Measurements from ENCODE around the gene SRGAP3.

The SRGAP3 gene

GRCh38 chr3:9070961-9071360, 178.5 kb downstream of the SRGAP3 start:
- no peaks in the 10 kb centered on the region for H3K9me3 ChIP-seq (ENCODE audit: control insufficient read depth, low read depth, low read length)
- H3K4me3 ChIP-seq (ENCODE audit: low read length), result no peak overlapping the region
- no peaks in the 10 kb centered on the region for H3K36me3 ChIP-seq (ENCODE audit: control insufficient read depth, low read depth, low read length)
- H3K9ac ChIP-seq (ENCODE audit: low read length), result no peak overlapping the region
- H3K27me3 ChIP-seq (ENCODE audit: control insufficient read depth, insufficient read depth, low read length), result no peaks in the 10 kb centered on the region
- no peaks in the 10 kb centered on the region for H3K4me1 ChIP-seq (ENCODE audit: control insufficient read depth, low read depth, low read length)
- H3K27ac ChIP-seq (ENCODE audit: low read length), result no peak overlapping the region

GRCh38 chr3:9069971-9070370, 179.5 kb downstream of the SRGAP3 start:
- H3K4me3 ChIP-seq (ENCODE audit: low read length), result no peak overlapping the region
- H3K36me3 ChIP-seq (ENCODE audit: control insufficient read depth, low read depth, low read length), result no peaks in the 10 kb centered on the region

GRCh38 chr3:9068051-9068450, 181.4 kb downstream of the SRGAP3 start:
- H3K4me1 ChIP-seq (ENCODE audit: control insufficient read depth, low read depth, low read length), result no peaks in the 10 kb centered on the region
- no peak overlapping the region for H3K27ac ChIP-seq (ENCODE audit: low read length)

More at GRCh38 chr3:9069971-9070370, 179.5 kb downstream of the SRGAP3 start:
- no peak overlapping the region for H3K9ac ChIP-seq (ENCODE audit: low read length)
- H3K27ac ChIP-seq (ENCODE audit: low read length), result no peak overlapping the region
- H3K27me3 ChIP-seq (ENCODE audit: control insufficient read depth, insufficient read depth, low read length), result no peaks in the 10 kb centered on the region
- no peaks in the 10 kb centered on the region for H3K4me1 ChIP-seq (ENCODE audit: control insufficient read depth, low read depth, low read length)
- no peaks in the 10 kb centered on the region for H3K9me3 ChIP-seq (ENCODE audit: control insufficient read depth, low read depth, low read length)

GRCh38 chr3:9067352-9067975, 182.0 kb downstream of the SRGAP3 start:
- H3K27ac ChIP-seq (ENCODE audit: low read length), result no peak overlapping the region
- peaks cover 3% of the 10 kb centered on the region for H3K9me3 ChIP-seq (ENCODE audit: control insufficient read depth, low read depth, low read length)
- H3K9ac ChIP-seq (ENCODE audit: low read length), result no peak overlapping the region
- H3K4me3 ChIP-seq (ENCODE audit: low read length), result no peak overlapping the region
- no peaks in the 10 kb centered on the region for H3K4me1 ChIP-seq (ENCODE audit: control insufficient read depth, low read depth, low read length)
- no peaks in the 10 kb centered on the region for H3K27me3 ChIP-seq (ENCODE audit: control insufficient read depth, insufficient read depth, low read length)
- H3K36me3 ChIP-seq (ENCODE audit: control insufficient read depth, low read depth, low read length), result no peaks in the 10 kb centered on the region

More at GRCh38 chr3:9068051-9068450, 181.4 kb downstream of the SRGAP3 start:
- Histone ChIP-seq H3K36me3 (ENCODE audit: control insufficient read depth, low read depth, low read length) (no peaks in the 10 kb centered on the region), H3K9ac (ENCODE audit: low read length) (no peak overlapping the region), H3K9me3 (ENCODE audit: control insufficient read depth, low read depth, low read length) (no peaks in the 10 kb centered on the region), H3K4me3 (ENCODE audit: low read length) (no peak overlapping the region), H3K27me3 (ENCODE audit: control insufficient read depth, insufficient read depth, low read length) (no peaks in the 10 kb centered on the region)

GRCh38 chr3:9066775-9067174, 182.7 kb downstream of the SRGAP3 start:
- Histone ChIP-seq H3K36me3 (ENCODE audit: control insufficient read depth, low read depth, low read length) (no peaks in the 10 kb centered on the region), H3K4me3 (ENCODE audit: low read length) (no peak overlapping the region), H3K9me3 (ENCODE audit: control insufficient read depth, low read depth, low read length) (peaks cover 5% of the 10 kb centered on the region), H3K27ac (ENCODE audit: low read length) (no peak overlapping the region), H3K4me1 (ENCODE audit: control insufficient read depth, low read depth, low read length) (no peaks in the 10 kb centered on the region), H3K9ac (ENCODE audit: low read length) (no peak overlapping the region), H3K27me3 (ENCODE audit: control insufficient read depth, insufficient read depth, low read length) (no peaks in the 10 kb centered on the region)

GRCh38 chr3:9066141-9066540, 183.3 kb downstream of the SRGAP3 start:
- Histone ChIP-seq H3K27me3 (ENCODE audit: control insufficient read depth, insufficient read depth, low read length) (no peaks in the 10 kb centered on the region), H3K9me3 (ENCODE audit: control insufficient read depth, low read depth, low read length) (peaks cover 5% of the 10 kb centered on the region), H3K4me1 (ENCODE audit: control insufficient read depth, low read depth, low read length) (no peaks in the 10 kb centered on the region), H3K36me3 (ENCODE audit: control insufficient read depth, low read depth, low read length) (no peaks in the 10 kb centered on the region), H3K27ac (ENCODE audit: low read length) (no peak overlapping the region), H3K9ac (ENCODE audit: low read length) (no peak overlapping the region), H3K4me3 (ENCODE audit: low read length) (no peak overlapping the region)

- peaks cover 5% of the 10 kb centered on the region for H3K9me3 ChIP-seq (ENCODE audit: control insufficient read depth, low read depth, low read length)
- no peak overlapping the region for H3K4me3 ChIP-seq (ENCODE audit: low read length)
- no peaks in the 10 kb centered on the region for H3K27me3 ChIP-seq (ENCODE audit: control insufficient read depth, insufficient read depth, low read length)
- H3K36me3 ChIP-seq (ENCODE audit: control insufficient read depth, low read depth, low read length), result no peaks in the 10 kb centered on the region
- H3K27ac ChIP-seq (ENCODE audit: low read length), result no peak overlapping the region
- no peaks in the 10 kb centered on the region for H3K4me1 ChIP-seq (ENCODE audit: control insufficient read depth, low read depth, low read length)
- H3K9ac ChIP-seq (ENCODE audit: low read length), result no peak overlapping the region
These were observed 184.6 kb downstream of the SRGAP3 start for GRCh38 chr3:9064850-9065249.

- Histone ChIP-seq H3K4me1 (ENCODE audit: control insufficient read depth, low read depth, low read length) (no peaks in the 10 kb centered on the region), H3K9me3 (ENCODE audit: control insufficient read depth, low read depth, low read length) (peaks cover 5% of the 10 kb centered on the region), H3K36me3 (ENCODE audit: control insufficient read depth, low read depth, low read length) (no peaks in the 10 kb centered on the region), H3K9ac (ENCODE audit: low read length) (no peak overlapping the region), H3K27ac (ENCODE audit: low read length) (no peak overlapping the region), H3K27me3 (ENCODE audit: control insufficient read depth, insufficient read depth, low read length) (no peaks in the 10 kb centered on the region), H3K4me3 (ENCODE audit: low read length) (no peak overlapping the region)
These were observed 185.2 kb downstream of the SRGAP3 start for GRCh38 chr3:9064251-9064650.

GRCh38 chr3:9062570-9062969, 186.9 kb downstream of the SRGAP3 start:
- Histone ChIP-seq H3K27me3 (ENCODE audit: control insufficient read depth, insufficient read depth, low read length) (no peaks in the 10 kb centered on the region), H3K4me1 (ENCODE audit: control insufficient read depth, low read depth, low read length) (no peaks in the 10 kb centered on the region), H3K9me3 (ENCODE audit: control insufficient read depth, low read depth, low read length) (peaks cover 5% of the 10 kb centered on the region), H3K9ac (ENCODE audit: low read length) (no peak overlapping the region), H3K36me3 (ENCODE audit: control insufficient read depth, low read depth, low read length) (no peaks in the 10 kb centered on the region), H3K27ac (ENCODE audit: low read length) (no peak overlapping the region), H3K4me3 (ENCODE audit: low read length) (no peak overlapping the region)

GRCh38 chr3:9061634-9062033, 187.8 kb downstream of the SRGAP3 start:
- H3K9ac ChIP-seq (ENCODE audit: low read length), result no peak overlapping the region
- H3K36me3 ChIP-seq (ENCODE audit: control insufficient read depth, low read depth, low read length), result no peaks in the 10 kb centered on the region
- H3K4me1 ChIP-seq (ENCODE audit: control insufficient read depth, low read depth, low read length), result no peaks in the 10 kb centered on the region
- no peak overlapping the region for H3K27ac ChIP-seq (ENCODE audit: low read length)
- no peak overlapping the region for H3K4me3 ChIP-seq (ENCODE audit: low read length)
- H3K9me3 ChIP-seq (ENCODE audit: control insufficient read depth, low read depth, low read length), result peaks cover 5% of the 10 kb centered on the region
- no peaks in the 10 kb centered on the region for H3K27me3 ChIP-seq (ENCODE audit: control insufficient read depth, insufficient read depth, low read length)

- H3K9me3 ChIP-seq (ENCODE audit: control insufficient read depth, low read depth, low read length), result peaks cover 5% of the 10 kb centered on the region
- no peak overlapping the region for H3K4me3 ChIP-seq (ENCODE audit: low read length)
- H3K4me1 ChIP-seq (ENCODE audit: control insufficient read depth, low read depth, low read length), result no peaks in the 10 kb centered on the region
- no peaks in the 10 kb centered on the region for H3K36me3 ChIP-seq (ENCODE audit: control insufficient read depth, low read depth, low read length)
- H3K9ac ChIP-seq (ENCODE audit: low read length), result no peak overlapping the region
- no peaks in the 10 kb centered on the region for H3K27me3 ChIP-seq (ENCODE audit: control insufficient read depth, insufficient read depth, low read length)
- H3K27ac ChIP-seq (ENCODE audit: low read length), result no peak overlapping the region
These were observed 189.7 kb downstream of the SRGAP3 start for GRCh38 chr3:9059489-9060400.
